Measurements from ENCODE around the gene OTOG.

GRCh38 chr11:17526931-17527627, 20.0 kb upstream of the OTOG start:
- TF ChIP-seq POLR2AphosphoS5 (IDR thresholded peaks at IDR 0.05; ENCODE audit: insufficient read depth, low read depth, low read length) (no peak), POLR2A (IDR thresholded peaks at IDR 0.05; ENCODE audit: low read depth, low read length) (no peak), CTCF (IDR thresholded peaks at IDR 0.05; ENCODE audit: extremely low read depth in 1 of 2, insufficient read depth in 1 of 2, low read depth in 1 of 2, low read length in 2 of 2) (no peak), GATA2 (IDR thresholded peaks at IDR 0.05; ENCODE audit: insufficient read depth, insufficient read length, low read depth, low read length) (no peak), FOS (IDR thresholded peaks at IDR 0.05; ENCODE audit: borderline replicate concordance, insufficient read depth, low read length) (no peak), EZH2 (IDR thresholded peaks at IDR 0.05; ENCODE audit: borderline replicate concordance, low read depth, low read length, severe bottlenecking) (no peak), JUN (IDR thresholded peaks at IDR 0.05; ENCODE audit: borderline replicate concordance, insufficient read depth, insufficient read length, low read depth) (no peak), MAX (IDR thresholded peaks at IDR 0.05; ENCODE audit: insufficient read depth, insufficient read length) (no peak)

Measured in endothelial cell of umbilical vein (primary cell).